BLaER1 treated with 17β-estradiol and CSF1 and Interleukin-3, amounts not matched to agents 10 nM and 100 nM (cell line): ENCODE results near the gene AK5.

Experiments used
- H3K27ac ChIP-seq, 11 experiments: shearing (Covaris generic); formaldehyde crosslinking; 2 replicates each; pipeline ENCODE4 v1.8.1; 2022
- H3K27me3 ChIP-seq, 11 experiments: shearing (Covaris generic); formaldehyde crosslinking; 2 replicates each; pipeline ENCODE4 v1.8.1; 2022
- H3K36me3 ChIP-seq, 11 experiments: shearing (Covaris generic); formaldehyde crosslinking; 2 replicates each; pipeline ENCODE4 v1.8.1; 2022
- H3K4me1 ChIP-seq, 10 experiments: shearing (Covaris generic); formaldehyde crosslinking; 2 replicates each; pipeline ENCODE4 v1.8.1; 2022
- H3K4me2 ChIP-seq, 11 experiments: shearing (Covaris generic); formaldehyde crosslinking; 2 replicates each; pipeline ENCODE4 v1.8.1; 2022
- H3K4me3 ChIP-seq, 10 experiments: shearing (Covaris generic); formaldehyde crosslinking; 2 replicates each; pipeline ENCODE4 v1.8.1; 2022
- H3K9ac ChIP-seq, 11 experiments: shearing (Covaris generic); formaldehyde crosslinking; 2 replicates each; pipeline ENCODE4 v1.8.1; 2022
- H3K9me3 ChIP-seq, 11 experiments: shearing (Covaris generic); formaldehyde crosslinking; replicated peaks in 1 of 11; 2 replicates each; pipeline ENCODE4 v1.8.1; 2022
- H4K20me1 ChIP-seq, 11 experiments: shearing (Covaris generic); formaldehyde crosslinking; 2 replicates each; pipeline ENCODE4 v1.8.1; 2022
- Cebpa-rat ChIP-seq, 11 experiments: shearing (Covaris generic); IDR thresholded peaks; 2 replicates each; pipeline ENCODE4 v1.8.1; 2022

The AK5 gene

GRCh38 chr1:77378723-77379535, 97.1 kb downstream of the AK5 start:
- H4K20me1 ChIP-seq: no peaks in the 10 kb centered on the region
- no peak overlapping the region for H3K27ac ChIP-seq
- no peak overlapping the region for H3K4me2 ChIP-seq

GRCh38 chr1:77382366-77382765, 100.5 kb downstream of the AK5 start:
- no peaks in the 10 kb centered on the region for H3K36me3 ChIP-seq
- H3K27ac ChIP-seq: no peak overlapping the region
- H3K4me1 ChIP-seq: peaks cover 0 to 4% (median 0%) of the 10 kb centered on the region in 10 experiments; a peak in 1 of 20 replicates
- no peaks in the 10 kb centered on the region for H3K9me3 ChIP-seq
- no peaks in the 10 kb centered on the region for H3K27me3 ChIP-seq
- no peak overlapping the region for H3K9ac ChIP-seq
- no peak overlapping the region for H3K4me3 ChIP-seq
- no peaks in the 10 kb centered on the region for H4K20me1 ChIP-seq
- no peak for TF ChIP-seq Cebpa-rat (IDR thresholded peaks at IDR 0.05)
- no peak overlapping the region for H3K4me2 ChIP-seq

More at GRCh38 chr1:77378723-77379535, 97.1 kb downstream of the AK5 start:
- Histone ChIP-seq H3K36me3 (no peaks in the 10 kb centered on the region), H3K4me1 (peaks cover 0 to 4% (median 0%) of the 10 kb centered on the region in 10 experiments; a peak in 1 of 20 replicates), H3K9me3 (no peaks in the 10 kb centered on the region), H3K27me3 (no peaks in the 10 kb centered on the region), H3K4me3 (no peak overlapping the region), H3K9ac (no peak overlapping the region)
- TF ChIP-seq Cebpa-rat (IDR thresholded peaks at IDR 0.05): no peak

GRCh38 chr1:77383236-77383635, 101.4 kb downstream of the AK5 start:
- Histone ChIP-seq H3K36me3 (no peaks in the 10 kb centered on the region), H4K20me1 (no peaks in the 10 kb centered on the region), H3K9me3 (no peaks in the 10 kb centered on the region), H3K9ac (no peak overlapping the region), H3K4me3 (no peak overlapping the region), H3K4me2 (no peak overlapping the region), H3K4me1 (peaks cover 0 to 4% (median 0%) of the 10 kb centered on the region in 10 experiments; a peak in 1 of 20 replicates), H3K27ac (no peak overlapping the region), H3K27me3 (no peaks in the 10 kb centered on the region)
- TF ChIP-seq Cebpa-rat (IDR thresholded peaks at IDR 0.05): no peak

GRCh38 chr1:77385551-77385950, 103.7 kb downstream of the AK5 start:
- Histone ChIP-seq H3K4me2 (no peak overlapping the region), H3K9ac (no peak overlapping the region), H3K27me3 (no peaks in the 10 kb centered on the region)

GRCh38 chr1:77386276-77386675, 104.5 kb downstream of the AK5 start:
- TF ChIP-seq Cebpa-rat (IDR thresholded peaks at IDR 0.05): no peak
- Histone ChIP-seq H4K20me1 (no peaks in the 10 kb centered on the region), H3K27me3 (no peaks in the 10 kb centered on the region), H3K27ac (no peak overlapping the region), H3K9me3 (no peaks in the 10 kb centered on the region), H3K36me3 (no peaks in the 10 kb centered on the region), H3K9ac (no peak overlapping the region), H3K4me3 (no peak overlapping the region), H3K4me1 (no peaks in the 10 kb centered on the region), H3K4me2 (no peak overlapping the region)

More at GRCh38 chr1:77385551-77385950, 103.7 kb downstream of the AK5 start:
- Histone ChIP-seq H3K9me3 (no peaks in the 10 kb centered on the region), H4K20me1 (no peaks in the 10 kb centered on the region), H3K4me1 (no peaks in the 10 kb centered on the region), H3K27ac (no peak overlapping the region), H3K36me3 (no peaks in the 10 kb centered on the region), H3K4me3 (no peak overlapping the region)
- no peak for TF ChIP-seq Cebpa-rat (IDR thresholded peaks at IDR 0.05)

GRCh38 chr1:77387553-77387952, 105.7 kb downstream of the AK5 start:
- H3K9ac ChIP-seq: no peak overlapping the region
- no peak overlapping the region for H3K4me2 ChIP-seq
- H3K4me1 ChIP-seq: no peaks in the 10 kb centered on the region
- no peak for TF ChIP-seq Cebpa-rat (IDR thresholded peaks at IDR 0.05)
- no peak overlapping the region for H3K4me3 ChIP-seq
- H3K27me3 ChIP-seq: no peaks in the 10 kb centered on the region
- H3K36me3 ChIP-seq: no peaks in the 10 kb centered on the region
- no peak overlapping the region for H3K27ac ChIP-seq
- H3K9me3 ChIP-seq: no peaks in the 10 kb centered on the region
- no peaks in the 10 kb centered on the region for H4K20me1 ChIP-seq

- H3K27ac ChIP-seq: no peak overlapping the region
- no peak overlapping the region for H3K9ac ChIP-seq
- H3K4me3 ChIP-seq: no peak overlapping the region
- H3K27me3 ChIP-seq: no peaks in the 10 kb centered on the region
- no peak overlapping the region for H3K4me2 ChIP-seq
- no peaks in the 10 kb centered on the region for H3K9me3 ChIP-seq
- no peaks in the 10 kb centered on the region for H3K36me3 ChIP-seq
- no peak for TF ChIP-seq Cebpa-rat (IDR thresholded peaks at IDR 0.05)
- H4K20me1 ChIP-seq: no peaks in the 10 kb centered on the region
- no peaks in the 10 kb centered on the region for H3K4me1 ChIP-seq
Observed at GRCh38 chr1:77388661-77389060, 106.8 kb downstream of the AK5 start.

- H3K9me3 ChIP-seq: no peaks in the 10 kb centered on the region
- no peaks in the 10 kb centered on the region for H3K36me3 ChIP-seq
- no peak overlapping the region for H3K27ac ChIP-seq
- no peaks in the 10 kb centered on the region for H3K4me1 ChIP-seq
- TF ChIP-seq Cebpa-rat (IDR thresholded peaks at IDR 0.05): no peak
- no peaks in the 10 kb centered on the region for H4K20me1 ChIP-seq
- no peak overlapping the region for H3K4me3 ChIP-seq
- no peak overlapping the region for H3K9ac ChIP-seq
- no peak overlapping the region for H3K4me2 ChIP-seq
- no peaks in the 10 kb centered on the region for H3K27me3 ChIP-seq
Observed at GRCh38 chr1:77392486-77392885, 110.7 kb downstream of the AK5 start.

GRCh38 chr1:77394166-77394565, 112.3 kb downstream of the AK5 start:
- H3K4me2 ChIP-seq: no peak overlapping the region
- TF ChIP-seq Cebpa-rat (IDR thresholded peaks at IDR 0.05): no peak

GRCh38 chr1:77395051-77395450, 113.2 kb downstream of the AK5 start:
- Histone ChIP-seq H3K4me3 (no peak overlapping the region), H3K27ac (no peak overlapping the region), H3K4me1 (no peaks in the 10 kb centered on the region), H3K36me3 (no peaks in the 10 kb centered on the region), H3K27me3 (peaks cover 0 to 11% (median 0%) of the 10 kb centered on the region in 11 experiments; a peak in 1 of 22 replicates), H4K20me1 (no peaks in the 10 kb centered on the region), H3K9ac (no peak overlapping the region), H3K9me3 (no peaks in the 10 kb centered on the region), H3K4me2 (no peak overlapping the region)
- no peak for TF ChIP-seq Cebpa-rat (IDR thresholded peaks at IDR 0.05)

More at GRCh38 chr1:77394166-77394565, 112.3 kb downstream of the AK5 start:
- Histone ChIP-seq H3K36me3 (no peaks in the 10 kb centered on the region), H3K27ac (no peak overlapping the region), H3K27me3 (0 out of 22 replicates have a peak, but pooled peaks cover 0 to 4% (median 0%) of the 10 kb centered on the region in 11 experiments), H3K4me1 (no peaks in the 10 kb centered on the region), H3K9me3 (no peaks in the 10 kb centered on the region), H3K4me3 (no peak overlapping the region), H4K20me1 (no peaks in the 10 kb centered on the region), H3K9ac (no peak overlapping the region)
